ENCODE data around the gene CMIP.

The CMIP gene

DNA sequence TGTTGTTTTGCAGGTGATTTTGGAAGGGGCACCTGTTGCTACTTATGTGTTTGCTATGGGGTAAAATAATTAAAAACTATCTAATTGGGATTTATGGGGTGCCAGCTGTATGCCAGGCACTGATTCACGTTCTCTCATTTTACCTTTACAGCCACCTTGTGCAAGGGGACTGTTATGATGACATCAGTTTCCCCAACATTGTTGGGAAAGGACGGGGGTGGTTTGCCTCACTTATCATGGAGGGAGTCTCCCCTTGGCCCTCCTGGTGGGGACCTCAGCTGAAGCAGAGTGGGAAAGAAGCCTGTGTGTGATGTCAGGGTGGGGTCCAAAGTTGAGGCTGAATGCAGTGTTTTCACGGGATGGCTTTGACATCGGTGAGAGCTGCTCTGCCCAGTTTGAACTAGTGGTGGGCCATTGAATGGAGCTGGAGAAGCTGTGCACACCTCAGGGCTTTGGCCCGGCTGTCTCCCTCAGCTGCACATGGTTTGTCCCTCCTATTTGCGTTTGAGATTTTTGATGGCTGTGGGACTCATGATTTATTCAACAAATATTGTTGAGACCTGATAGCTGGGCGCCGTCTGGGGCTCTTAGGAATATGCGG lies 36.1 kb downstream of the CMIP start:
- no peak for DNase-seq (ENCODE audit: low spot score)

DNA sequence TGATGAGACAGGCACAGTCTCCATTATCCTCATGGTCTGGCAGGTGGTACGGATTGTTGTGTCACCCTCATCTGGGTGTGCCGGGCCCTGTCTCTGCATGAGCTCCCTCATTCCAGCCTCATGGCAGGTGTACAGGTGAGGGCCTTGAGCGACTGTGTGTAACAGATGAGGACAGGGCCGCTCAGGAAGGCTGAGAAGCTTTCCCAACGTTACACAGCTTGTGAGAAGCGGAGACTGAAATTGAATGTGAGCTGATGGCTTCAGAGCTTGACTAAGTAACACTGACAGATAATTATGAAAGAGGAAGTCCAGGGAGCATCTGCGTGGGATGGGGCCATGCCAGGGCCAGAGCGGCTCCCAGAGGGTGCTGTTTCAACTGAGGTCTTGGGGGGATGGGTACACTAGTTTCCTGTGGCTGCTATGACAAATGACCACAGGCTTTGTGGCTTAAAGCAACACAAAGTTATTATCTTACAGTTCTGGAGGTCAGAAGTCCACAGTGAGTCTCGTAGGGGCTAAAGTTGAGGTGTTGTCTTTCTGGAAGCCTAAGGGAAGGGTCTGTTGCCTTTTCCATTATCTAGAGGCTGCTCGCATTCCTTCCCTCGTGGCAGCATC lies 36.7 kb downstream of the CMIP start:
- DNase-seq (ENCODE audit: low spot score): peak; percentile 27

DNA sequence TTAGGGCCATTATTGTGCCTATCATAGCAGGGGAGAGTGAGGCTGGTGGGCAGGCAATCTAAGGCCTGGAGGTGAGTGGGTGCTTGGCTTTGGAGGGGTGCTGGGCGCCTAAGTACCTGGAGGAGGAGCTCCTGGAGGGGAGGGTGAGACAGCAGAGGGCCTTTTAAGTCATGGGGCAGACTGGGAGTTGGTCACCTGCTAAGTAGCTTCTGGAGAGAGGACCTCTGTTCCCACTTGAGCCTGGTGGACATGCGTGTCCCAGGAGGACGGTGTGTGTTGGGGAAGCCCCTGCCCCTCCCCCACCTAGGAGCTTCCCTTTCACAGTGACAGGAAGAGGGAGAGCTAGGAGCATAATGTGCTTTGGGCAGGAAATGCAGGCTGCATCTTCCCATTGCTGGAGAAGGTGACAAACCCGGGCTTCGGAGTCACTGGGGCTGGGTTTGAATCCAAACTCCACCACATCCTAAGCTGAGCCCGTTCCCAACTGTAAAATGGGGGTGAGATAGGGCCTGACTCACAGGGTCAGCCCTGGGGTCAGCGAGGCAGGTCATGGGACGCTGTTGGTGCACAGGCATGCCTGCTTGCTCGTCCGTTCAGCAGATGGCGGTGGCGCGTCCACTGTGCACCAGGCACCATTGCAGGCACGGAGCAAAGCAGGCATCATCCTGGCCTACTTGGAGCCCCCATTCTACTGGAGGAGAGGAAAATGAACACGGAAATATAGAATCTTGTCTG lies 37.9 kb downstream of the CMIP start:
- DNase-seq (ENCODE audit: low spot score): no peak

DNA sequence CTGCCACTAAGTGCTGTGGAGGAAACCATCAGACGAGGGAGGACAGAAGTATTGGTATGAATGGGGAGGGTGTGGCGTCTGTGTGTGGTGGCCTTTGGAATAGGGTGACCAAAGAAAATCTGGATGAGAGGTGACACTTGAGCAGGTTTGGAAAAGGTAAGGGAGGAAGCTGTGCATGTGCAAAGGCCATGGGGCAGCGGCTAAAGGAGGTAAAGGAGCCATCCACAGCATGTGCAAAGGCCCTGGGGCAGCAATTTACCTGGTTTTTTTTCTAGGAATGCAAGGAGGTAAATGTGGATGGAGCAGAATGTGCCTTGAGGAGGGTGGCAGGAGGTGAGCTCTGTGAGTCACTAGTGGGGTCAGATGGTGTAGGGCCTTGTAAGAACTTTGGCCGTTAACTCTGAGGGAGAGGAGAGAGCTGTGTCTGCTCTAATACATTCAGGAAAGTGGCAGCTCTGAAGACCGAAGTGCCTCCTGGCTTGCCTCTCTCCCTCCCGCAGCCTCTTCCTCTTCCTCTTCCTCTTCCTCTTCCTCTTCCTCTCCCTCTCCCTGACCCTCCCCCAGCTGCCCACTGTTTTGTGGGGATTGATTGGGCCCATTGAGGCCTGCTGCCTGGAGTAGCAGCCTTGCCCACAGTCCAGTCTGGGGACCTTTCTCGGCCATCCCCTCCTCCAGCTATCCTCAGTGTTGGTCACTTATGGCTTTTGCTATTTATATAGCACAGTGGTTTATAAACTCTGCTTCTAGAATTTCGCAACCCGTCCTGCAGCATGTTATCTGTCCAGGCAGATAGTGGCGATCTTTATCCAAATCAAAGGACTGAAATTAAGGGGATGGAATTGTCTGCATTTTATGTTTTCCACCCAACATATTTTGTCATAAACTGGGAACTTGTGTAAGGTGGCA lies 38.7 kb downstream of the CMIP start:
- DNase-seq (ENCODE audit: low spot score): no peak

DNA sequence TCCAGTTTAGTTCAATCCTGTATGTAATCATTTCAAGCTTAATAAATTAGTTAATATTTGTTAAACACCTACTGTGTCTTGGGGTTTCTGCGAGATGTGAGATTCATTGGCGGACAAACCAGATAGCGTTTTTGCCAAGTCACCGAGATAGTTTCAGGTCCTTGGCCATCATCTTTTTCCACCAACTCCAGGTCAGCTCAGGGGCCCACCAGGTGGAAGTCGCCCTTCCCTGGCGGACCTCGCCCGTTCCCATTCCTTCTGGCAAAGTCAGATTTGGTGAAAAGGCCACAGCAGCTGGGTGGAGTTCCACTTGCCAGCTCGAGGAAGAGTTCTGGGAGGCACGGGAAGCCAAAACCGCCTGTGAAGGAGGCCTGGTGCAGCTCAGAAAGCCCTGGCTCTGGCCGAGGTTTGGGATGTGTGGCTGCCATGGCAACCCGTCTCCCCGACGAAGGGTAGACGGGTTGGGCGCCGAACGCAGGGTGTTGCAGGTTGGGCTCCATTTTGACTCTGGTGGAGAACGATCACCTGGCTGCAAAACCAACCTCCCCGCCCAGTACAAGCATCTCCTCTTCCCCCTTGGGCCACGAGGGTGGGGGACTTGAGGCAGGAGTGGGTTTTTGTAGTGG lies 39.5 kb downstream of the CMIP start:
- DNase-seq (ENCODE audit: low spot score): no peak

DNA sequence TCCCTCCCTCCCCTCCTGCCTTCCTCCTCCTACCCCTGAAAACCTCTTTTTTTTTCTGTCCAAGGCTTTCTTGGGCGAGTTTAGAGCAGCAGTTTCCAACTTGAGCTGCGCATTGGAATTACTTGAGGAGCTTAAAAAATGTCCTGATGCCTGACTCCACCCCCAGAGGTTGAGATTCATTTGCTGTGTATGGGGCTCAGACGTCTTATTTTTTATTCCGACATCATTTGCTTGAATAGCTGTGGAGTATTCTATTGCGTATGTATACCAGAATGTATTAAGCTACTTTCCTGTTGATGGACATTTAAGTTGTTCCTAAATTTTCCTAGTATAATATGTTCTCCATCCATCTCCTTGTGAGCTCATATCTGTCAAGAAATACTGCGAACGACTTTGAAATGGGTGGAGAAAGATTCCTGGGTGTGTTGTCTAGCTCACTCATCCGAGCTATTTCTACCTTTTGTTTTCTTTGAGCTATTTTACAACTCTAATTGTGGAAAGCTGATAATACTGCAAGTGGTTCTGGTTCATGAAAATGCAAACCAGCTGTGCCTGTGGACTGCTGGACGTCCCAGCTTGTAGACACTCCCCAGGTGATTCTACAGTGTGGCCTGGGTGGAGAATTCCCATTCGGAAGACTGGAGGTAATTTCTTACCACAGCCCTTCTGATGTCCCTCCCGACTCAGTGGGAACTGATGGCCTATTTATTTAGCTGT lies 40.5 kb downstream of the CMIP start:
- DNase-seq (ENCODE audit: low spot score): no peak

DNA sequence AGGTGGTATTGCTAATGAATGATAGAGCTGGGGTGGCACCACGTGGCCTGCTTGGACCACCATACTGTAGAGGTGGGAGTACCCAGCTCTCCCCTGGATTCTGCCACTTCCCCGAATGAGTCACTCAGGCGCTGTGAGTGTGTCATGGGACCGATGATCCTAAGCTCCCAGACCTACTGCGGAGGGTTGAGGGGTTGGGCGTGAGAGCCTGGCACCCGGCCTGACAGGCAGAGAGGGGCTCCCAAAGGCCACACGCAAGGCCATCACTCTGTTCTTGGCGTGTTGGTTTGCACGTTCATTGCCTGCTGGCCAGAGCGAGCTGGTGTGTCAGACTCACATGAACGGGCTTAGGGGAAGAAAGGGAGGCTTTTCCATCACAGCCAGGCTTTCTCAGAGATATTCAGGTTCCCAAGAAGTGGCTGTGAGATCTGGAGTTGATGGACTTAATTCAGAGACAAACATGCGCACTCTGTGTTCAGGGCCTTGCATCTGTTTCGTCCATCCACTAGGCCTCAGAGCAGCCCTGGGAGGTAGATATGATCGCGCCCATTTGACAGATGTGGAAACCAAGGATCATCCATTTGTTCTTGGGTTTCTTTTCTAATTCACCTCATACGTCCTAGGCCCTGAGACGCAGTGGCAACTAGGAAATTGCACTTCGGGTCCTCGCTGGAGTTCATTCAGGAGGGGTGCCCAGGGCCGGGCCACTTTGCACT lies 41.4 kb downstream of the CMIP start:
- no peak for DNase-seq (ENCODE audit: low spot score)

DNA sequence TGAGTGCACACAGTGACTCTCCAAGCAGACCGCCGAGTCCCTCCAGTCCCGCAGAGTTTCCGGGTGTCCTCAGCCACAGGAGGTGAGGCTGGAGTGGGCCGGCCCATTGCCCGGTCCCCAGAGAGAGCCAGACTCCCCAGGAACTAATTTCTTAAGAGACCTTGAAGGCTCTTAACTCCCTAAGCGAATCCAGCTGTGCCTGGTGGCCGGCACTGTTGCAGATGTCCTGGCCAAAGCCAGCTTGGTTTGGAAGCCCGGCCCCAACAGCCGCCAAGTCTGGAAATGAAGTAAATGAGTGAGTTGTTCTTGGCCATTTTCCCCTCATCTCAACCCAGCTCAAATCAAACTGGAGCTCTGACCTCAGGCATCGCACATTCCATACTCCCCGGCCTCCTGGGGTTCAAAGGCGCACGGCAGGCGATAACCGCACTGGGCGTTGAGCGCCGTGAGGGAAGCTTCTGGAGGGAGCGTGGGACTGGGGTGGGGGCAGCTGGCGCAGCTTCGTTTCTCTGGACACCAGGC lies 42.0 kb downstream of the CMIP start:
- DNase-seq (ENCODE audit: low spot score): no peak

DNA sequence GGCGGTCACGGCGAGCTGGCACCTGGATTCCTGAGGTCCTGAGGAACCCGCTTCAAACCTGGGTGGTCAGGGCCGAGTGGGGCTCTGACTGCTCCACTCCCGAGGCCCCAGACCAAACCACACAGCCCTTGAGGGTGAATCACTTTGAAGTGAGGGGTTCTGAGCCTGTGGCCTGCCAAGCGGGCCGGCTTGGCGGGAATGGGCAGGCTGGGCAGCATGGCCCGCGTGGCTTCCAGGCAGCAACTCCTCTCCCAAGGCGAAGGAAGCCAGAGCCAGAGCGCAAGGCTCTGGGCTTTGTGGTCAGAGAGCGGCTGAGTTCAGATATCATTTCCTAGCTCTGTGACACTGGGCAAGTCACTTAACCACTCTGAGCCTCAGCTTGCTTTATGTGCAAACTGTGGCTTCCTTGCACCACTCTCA lies 42.7 kb downstream of the CMIP start:
- DNase-seq (ENCODE audit: low spot score): no peak

DNA sequence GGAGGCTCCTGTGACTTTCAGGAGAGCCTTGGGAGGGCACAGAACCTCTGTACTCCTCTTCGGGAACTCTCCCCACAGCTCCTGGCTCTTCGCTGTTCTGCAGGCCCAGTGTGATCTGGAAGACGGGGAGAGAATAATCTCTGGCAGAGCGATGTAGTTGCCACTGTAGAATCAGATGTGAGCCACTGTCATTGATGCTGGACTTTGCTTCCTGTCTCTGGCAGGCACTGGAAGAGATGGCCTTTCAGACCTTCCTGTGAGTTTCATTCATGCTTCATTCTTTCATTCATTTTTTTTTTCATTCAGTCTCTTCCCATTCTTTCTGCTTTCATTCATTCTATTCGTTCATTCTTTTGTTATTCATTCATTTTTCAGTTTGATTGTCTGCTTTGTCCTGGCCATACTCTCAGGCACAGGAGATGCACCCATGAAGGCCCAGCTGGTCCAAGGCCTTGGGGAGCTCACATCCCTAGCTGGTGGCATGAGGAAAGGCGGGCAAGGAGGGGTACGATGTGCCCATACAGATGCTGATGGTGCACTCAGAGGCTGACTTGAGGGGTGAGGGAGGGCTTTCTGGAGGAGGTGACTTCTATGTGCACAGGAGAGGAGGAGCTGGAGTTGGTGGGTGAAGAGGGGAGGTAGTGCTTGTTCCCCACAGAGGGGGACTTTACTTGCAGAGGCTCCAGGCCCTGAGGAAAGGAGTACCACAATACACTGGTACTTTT lies 44.2 kb downstream of the CMIP start:
- DNase-seq (ENCODE audit: low spot score): no peak

DNA sequence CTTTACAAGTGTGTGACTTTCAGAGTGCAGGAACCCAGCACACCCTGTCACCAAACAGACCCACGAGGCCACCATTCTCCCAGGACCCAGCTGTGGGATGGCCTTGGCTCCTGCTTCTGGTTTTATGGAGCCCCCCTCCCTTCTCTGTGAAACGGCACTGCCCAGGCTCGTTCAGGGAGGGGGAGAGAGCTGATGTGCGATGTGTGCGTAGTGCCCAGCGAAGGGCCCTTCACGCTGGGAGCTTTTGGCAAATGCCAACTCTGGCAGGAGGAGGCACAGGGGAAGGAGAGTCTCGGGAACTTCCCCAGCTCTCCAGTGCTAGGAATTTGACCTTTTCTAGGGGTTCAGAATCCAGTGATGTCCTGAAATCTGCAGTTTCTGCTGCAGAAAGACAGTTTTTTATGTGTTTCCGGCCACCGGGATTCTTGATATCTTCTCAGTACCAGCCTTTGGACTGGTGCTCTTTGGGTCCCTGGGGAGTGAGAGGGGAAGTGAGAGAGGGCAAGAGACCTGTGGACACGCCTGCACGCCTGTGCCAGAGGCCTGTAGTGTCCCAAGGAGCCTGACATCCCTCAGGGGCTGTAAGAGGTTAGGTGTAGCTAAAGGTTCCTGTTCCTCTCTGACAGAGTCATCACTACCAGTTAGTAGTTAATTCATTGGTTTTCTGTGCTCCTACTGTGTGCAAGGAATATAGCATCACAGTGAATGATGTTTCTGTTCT lies 45.1 kb downstream of the CMIP start:
- DNase-seq (ENCODE audit: low spot score): no peak

DNA sequence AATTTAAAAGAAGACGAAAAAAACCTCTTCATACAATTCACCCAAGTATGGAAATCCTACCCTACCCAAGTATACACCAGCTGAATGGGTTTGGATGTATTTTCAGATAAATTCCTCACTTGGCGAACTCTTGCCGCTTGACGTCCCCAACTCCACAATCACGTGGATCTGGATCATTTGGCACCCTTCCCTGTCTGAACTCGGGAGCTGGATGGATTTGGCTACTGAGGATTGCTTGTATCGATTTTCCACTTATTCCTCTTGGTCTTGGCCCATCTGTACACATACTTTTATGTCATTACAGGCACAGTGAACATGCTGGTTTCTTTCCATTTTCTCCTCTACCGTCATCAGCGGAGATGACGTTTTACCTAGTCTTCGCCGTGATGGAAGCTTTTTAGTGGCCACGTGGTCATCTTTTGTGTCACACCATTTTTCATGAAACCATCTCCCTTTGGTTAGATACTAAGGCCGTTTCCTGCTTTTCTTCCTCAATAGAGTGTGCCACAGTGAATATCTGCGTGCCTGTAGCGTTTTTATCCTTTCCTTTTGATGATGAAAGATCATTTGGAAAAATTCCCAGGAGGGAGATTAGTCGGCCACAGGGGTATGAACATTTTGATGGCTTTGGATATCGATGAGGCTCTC lies 47.1 kb downstream of the CMIP start:
- DNase-seq (ENCODE audit: low spot score): no peak

DNA sequence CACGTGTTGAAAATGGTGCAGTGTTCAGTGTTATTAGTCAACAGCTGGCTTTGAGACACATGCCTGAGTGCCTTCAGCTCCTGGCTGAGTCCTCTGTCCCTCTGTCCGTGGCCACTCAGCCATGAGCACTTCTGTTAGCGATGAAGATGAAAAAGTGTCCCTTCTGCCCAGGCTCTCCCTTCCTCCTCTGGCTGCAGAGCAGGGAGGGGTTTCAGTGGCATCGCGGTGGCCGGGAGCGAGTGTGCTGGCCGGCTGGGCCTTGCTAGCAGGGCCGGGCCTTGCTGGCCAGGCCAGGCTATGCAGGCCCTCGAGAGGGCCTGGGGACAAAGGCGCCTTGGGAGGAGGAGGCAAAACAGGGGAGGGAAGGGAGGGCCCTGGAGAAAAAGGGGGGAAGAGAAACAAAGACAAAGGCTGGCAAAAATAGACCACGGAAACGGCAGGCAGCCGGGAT lies 47.7 kb downstream of the CMIP start:
- DNase-seq (ENCODE audit: low spot score): no peak

DNA sequence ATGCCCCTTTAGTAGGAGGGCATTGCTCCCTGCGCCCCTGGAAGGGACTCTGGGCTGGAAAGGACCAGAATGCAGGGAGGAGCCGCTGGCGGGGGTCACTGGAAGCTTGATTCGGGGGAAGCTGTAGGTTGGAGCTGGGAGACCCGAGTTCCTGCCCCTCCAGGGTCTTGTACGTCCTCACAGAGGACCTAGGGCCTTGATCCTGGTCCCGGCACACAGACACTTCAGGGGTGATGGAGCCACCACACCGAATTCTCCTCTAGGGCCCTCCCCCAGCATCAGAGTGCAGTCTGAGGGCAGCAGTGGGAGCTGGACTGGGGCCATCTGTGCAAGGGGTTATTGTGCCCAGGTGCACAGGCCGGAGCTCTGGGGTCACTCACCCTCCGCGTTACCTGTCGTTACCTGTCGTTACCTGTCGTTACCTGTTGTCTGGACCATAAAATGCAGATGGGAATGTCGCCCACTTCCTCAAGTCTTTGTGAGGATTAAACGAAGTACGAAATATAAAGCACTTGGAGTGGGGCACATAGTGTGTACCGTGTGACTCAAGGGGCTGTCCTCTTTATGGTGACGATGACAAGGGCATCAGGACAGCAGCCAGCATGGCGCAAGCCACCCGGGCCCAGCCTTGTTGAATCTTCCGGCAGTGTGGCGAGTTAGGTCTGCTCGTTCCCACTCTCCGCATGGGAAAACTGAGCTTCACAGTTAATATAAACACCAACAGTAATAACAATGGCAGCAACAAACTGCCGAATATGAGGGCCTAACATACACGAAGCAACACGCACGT lies 48.6 kb downstream of the CMIP start:
- DNase-seq (ENCODE audit: low spot score): no peak

DNA sequence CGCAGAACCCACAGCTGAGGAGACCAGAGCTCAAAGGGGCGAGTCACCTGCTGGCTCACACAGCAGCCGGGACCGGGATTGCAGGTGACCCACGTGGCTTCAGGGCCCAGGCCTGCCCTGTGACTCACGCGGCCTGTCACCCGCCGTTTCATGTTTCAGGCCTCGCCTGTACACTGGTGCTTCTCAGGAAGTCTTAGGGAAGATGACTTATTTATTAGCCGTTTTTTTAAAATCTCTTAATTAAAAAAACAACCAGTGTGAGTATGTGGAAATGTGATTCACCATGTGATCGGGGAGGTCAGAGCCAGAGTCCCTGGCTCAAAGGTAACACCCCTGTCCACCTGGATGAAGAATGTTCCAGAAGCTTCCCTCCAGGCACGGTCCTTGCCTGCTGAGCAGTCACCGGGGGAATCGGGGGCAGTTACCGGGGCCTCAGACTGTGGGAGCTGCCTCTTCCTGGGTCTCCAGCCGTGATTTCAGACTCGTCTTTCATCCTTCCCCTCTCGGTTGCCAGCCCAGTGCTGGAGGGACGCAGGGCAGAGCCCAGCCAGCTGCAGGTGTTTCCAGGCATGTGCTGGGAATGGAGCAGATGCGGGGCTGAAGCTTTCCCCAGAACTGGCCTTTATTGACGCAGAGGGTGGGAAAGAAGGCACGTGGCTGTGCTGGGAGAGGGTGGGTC lies 49.3 kb downstream of the CMIP start:
- DNase-seq (ENCODE audit: low spot score): peak; percentile 44

DNA sequence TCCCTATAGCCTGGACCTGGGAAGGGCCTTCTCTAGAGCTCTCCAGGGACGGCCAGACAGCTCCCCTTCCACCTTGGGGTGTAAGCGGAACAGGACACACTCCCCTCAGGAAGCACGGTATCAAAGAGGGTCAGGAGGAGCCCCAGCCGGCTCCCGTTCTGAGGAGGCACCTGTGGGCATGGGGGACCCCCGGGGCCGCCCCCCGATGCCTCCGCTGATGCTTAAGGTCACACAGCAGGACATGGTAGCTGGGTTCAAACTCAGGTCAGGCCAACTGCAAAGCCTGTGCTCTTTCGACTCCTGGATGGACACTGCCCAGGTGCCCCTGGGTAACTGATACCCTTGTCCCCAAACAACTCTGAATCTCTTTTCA lies 49.8 kb downstream of the CMIP start:
- no peak for DNase-seq (ENCODE audit: low spot score)

DNA sequence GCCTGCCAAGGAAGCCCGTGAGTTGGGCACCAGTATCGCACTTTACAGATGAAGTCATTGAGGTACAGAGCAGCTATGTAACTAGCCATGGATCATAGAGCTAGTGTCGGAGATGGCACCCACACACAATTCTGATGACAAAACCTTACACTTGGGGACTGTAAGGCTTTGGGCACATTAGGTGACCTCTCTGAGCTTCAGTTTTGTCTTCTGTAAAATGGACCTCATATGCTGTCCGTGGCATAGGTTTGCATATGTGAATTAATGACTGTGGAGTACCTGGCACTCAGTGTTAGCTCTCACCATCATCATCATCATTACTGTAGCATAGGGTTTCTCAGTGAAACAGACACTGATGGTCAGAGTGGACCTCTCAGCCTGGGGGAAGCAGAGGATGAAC lies 50.3 kb downstream of the CMIP start:
- DNase-seq (ENCODE audit: low spot score): no peak

Measured in CD4-positive, alpha-beta T cell treated with Interleukin-2 at 100 ng/mL for 4 hours (primary cell).